ENCODE data around the gene NDUFS4. TPM values are rescaled to one million over a fixed set of nuclear protein-coding genes. Genes with fewer than 3 reads are reported as not detected.
"Not testable (repeated sequence)": the region's sequence is repeated elsewhere in the genome, so short reads cannot be mapped to it uniquely, and the experiment has no call there.

Gene NDUFS4
- polyA plus RNA-seq, 3 donors, result 127 to 151 (median 145) TPM

DNA sequence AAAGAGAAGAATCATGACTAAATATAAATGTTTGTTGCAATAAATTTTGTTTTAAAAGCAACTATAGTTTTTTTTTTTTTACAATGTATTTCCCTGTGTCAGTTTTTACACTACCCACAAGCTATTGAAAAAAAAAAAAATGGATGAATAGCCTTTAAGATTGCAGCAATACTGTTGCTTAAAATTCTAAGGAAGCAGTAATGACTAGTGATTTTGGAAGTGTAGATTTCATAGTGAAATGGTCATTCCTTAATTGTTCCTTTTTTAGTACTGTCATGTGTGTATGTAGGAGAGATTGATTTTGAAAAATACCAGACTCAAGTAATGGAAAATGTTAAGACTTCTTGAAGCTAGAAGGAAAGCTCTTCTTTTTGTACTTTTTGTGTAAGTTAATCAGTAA lies 53.1 kb downstream of the NDUFS4 start:
- no peak for DNase-seq (ENCODE audit: extremely low read depth in 1 of 11, low read depth in 9 of 11, low spot score in 4 of 11)

DNA sequence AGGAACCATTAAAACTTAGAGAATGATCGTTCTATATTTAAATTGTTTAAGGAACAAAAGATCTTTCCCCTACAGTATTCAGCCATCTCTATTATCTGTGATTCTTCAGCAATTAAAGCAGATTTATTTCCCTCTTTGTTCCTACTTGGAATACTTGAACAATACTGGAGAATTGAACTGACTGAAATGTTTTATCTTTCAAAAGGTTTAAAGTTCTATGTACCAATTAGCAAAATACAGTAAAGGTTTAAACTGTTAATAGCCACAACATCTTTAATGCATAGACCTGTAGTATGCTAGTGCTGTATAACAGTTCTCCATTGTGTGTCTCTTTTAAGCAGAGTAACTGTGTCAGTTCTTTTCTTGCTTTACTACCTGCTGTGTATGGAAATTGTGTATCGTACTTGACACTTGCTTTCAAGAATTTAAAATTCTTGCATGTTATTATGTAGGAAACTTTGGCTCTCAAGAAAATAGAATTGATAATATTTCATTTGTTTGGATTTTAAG lies 54.0 kb downstream of the NDUFS4 start:
- DNase-seq (ENCODE audit: extremely low read depth in 1 of 11, low read depth in 9 of 11, low spot score in 4 of 11), result no peak

DNA sequence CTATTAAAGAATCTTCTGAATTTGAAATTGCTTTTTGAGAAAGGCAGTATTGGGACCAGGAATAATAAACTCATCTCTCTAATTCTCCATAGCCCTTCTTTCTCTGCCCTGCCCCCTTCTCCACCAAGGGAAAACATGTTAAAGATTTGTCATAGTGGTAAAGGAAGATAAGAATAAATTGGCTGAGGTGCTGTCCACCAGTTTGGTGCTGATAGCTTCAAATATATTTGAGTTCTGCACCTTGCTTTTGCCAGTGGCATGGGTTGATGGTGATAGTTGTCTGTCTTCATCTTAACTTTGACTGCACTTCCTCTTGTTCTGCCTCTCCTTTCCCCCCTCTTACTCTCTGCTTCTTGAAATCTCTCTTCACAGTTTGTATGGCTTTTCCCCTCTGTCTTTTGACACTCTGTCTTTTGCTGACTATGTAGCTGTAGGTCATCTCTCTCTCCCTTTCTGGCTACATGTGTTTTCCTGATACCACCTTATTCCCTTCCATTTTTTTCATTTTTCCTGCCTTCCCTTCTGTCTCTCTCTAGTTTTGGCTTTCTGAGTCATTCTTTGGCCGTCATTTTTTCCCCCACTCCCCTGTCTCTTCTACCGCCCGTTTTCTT lies 56.6 kb downstream of the NDUFS4 start:
- DNase-seq (ENCODE audit: extremely low read depth in 1 of 11, low read depth in 9 of 11, low spot score in 4 of 11), result no peak

DNA sequence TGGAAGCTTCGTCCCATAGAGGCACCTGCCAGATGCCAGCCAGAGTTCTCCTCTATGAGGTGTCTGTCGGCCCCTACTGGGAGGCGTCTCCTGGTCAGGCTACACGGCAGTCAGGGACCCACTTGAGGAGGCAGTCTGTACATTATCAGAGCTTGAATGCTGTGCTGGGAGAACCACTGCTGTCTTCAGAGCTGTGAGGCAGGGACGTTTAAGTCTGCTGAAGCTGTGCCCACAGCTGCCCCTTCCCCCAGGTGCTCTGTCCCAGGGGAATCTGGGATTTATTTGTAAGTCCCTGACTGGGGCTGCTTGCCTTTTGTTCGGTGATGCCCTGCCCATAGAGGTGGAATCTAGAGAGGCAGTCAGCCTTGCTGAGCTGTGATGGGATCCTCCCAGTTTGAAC lies 70.8 kb downstream of the NDUFS4 start:
- DNase-seq (ENCODE audit: extremely low read depth in 1 of 11, low read depth in 9 of 11, low spot score in 4 of 11), result no peak

DNA sequence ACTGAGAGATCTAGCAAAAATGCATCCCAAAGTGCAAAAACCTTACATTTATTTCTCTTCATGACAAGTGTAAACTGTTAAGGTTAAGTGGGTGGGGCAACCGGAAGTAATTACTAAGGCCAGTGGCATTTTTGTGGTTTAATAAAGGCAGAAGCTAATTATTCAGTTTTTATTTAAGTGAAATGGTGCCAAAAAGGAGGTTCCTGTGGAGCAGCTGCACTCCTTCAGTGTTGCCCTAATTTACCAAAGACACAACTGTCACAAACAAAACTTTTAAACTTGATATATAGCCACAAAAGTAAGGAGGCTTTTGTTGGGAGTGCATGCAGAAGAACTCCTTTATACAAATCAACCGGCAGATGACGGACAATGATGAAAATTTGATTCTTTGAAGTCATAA lies 81.6 kb downstream of the NDUFS4 start:
- DNase-seq (ENCODE audit: extremely low read depth in 1 of 11, low read depth in 9 of 11, low spot score in 4 of 11), result peak in 10 of 11 donors; percentile 23 to 46 (median 32)

DNA sequence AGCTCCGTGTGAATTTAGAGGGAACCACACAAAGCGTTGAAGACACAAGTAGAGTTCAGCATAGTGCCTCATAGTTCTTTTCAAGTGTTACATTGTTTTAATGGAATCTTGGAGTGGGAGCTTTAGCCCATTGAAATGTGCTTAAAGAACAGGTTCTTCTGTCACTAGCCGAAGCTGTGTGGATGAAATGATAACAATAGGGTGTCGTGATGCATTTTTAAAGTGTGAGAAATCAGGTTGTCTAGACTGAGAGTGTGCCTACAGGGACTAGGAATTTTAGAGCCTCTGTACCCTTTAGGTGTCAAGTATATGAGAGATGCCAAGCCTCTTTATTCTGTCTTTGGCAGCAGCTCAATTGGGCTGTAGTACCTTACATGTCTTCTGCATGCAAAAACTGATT lies 83.0 kb downstream of the NDUFS4 start:
- no peak for DNase-seq (ENCODE audit: extremely low read depth in 1 of 11, low read depth in 9 of 11, low spot score in 4 of 11)

DNA sequence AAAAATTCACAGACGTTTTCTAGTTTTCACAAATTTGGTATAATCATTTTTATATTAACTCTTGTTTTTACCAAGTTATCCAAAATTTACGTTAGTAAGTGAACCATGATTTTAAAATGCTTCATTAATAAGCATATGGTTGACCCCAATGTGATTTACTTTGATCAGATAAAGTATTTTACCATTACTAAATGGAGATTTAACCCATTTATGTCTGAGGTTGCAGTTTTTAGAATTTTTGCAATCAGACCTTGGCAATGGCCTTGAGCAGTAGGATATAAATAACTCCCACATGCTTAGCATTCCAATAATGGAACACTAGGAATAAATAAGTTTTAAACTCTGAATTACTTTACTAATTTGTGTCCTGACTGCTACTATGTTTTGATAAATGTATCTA lies 84.6 kb downstream of the NDUFS4 start:
- no peak for DNase-seq (ENCODE audit: extremely low read depth in 1 of 11, low read depth in 9 of 11, low spot score in 4 of 11)

DNA sequence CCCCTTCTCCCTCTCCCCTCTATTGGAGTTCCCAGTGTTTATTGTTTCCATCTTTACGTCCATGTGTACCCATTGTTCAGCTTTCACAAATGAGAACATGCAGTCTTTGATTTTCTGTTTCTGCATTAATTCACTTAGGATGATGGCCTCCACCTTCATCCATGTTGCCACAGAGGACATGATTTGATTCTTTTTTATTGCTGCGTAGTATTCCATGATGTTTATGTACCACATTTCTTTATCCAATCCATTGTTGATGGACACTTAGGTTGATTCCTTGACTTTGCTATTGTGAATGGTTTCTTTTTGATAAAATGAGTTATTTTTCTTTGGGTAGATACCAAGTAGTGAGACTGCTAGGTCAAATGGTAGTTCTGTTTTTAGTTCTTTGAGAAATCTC lies 88.9 kb downstream of the NDUFS4 start:
- no peak for DNase-seq (ENCODE audit: extremely low read depth in 1 of 11, low read depth in 9 of 11, low spot score in 4 of 11)

DNA sequence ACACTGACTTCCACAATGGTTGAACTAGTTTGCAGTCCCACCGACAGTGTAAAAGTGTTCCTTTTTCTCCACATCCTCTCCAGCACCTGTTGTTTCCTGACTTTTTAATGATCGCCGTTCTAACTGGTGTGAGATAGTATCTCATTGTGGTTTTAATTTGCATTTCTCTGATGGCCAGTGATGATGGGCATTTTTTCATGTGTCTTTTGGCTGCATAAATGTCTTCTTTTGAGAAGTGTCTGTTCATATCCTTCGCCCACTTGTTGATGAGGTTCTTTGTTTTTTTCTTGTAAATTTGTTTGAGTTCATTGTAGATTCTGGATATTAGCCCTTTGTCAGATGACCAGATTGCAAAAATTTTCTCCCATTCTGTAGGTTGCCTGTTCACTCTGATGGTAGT lies 100.1 kb downstream of the NDUFS4 start:
- DNase-seq (ENCODE audit: extremely low read depth in 1 of 11, low read depth in 9 of 11, low spot score in 4 of 11), result not testable (repeated sequence)

DNA sequence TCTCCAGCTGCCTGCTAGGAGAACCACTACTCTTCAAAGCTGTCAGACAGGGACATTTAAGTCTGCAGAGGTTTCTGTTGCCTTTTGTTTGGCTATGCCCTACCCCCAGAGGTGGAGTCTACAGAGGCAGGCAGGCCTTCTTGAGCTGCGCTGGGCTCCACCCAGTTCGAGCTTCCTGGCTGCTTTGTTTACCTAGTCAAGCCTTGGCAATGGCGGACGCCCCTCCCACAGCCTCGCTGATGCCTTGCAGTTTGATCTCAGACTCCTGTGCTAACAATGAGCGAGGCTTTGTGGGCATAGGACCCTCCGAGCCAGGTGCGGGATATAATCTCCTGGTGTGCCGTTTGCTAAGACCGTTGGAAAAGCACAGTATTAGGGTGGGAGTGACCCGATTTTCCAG lies 104.9 kb downstream of the NDUFS4 start:
- not testable (repeated sequence) for DNase-seq (ENCODE audit: extremely low read depth in 1 of 11, low read depth in 9 of 11, low spot score in 4 of 11)

DNA sequence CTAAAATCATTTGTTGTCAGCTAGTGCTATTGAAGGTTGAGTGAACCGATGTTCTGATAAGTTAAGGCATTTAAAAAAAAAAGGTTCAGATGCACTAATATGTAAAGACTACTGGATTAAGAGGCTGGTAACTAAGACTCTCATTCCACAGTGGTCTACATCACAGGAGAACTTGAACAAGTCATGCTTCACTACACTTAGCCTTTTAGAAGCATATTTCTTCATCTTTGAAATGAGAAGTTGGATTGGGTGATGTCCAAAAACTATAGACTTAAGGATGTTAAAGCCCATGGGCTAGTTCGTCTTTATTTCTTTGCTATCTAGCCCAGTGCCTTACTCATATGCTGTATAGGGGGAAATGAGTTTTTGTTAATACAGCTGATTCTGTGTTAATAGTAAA lies 107.2 kb downstream of the NDUFS4 start:
- DNase-seq (ENCODE audit: extremely low read depth in 1 of 11, low read depth in 9 of 11, low spot score in 4 of 11), result no peak

DNA sequence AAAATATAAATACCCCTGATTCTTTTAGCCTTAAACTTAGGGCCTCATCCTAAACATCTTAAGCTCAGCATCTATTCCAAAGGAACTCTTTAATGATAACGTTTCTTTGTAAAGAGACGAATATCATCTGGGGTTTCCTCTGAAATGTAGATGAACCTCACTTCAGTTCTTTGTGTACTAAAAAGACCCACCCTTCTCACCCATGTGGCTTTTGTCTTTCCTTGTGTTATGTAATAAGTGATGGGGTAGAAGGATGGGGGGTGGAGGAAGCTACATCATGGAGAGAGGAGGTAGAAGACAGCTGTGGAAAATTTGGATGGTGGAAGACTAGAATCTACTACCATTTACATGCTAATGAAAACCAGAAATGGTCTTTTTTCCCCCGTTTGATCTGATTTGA lies 111.0 kb downstream of the NDUFS4 start:
- DNase-seq (ENCODE audit: extremely low read depth in 1 of 11, low read depth in 9 of 11, low spot score in 4 of 11), result no peak

DNA sequence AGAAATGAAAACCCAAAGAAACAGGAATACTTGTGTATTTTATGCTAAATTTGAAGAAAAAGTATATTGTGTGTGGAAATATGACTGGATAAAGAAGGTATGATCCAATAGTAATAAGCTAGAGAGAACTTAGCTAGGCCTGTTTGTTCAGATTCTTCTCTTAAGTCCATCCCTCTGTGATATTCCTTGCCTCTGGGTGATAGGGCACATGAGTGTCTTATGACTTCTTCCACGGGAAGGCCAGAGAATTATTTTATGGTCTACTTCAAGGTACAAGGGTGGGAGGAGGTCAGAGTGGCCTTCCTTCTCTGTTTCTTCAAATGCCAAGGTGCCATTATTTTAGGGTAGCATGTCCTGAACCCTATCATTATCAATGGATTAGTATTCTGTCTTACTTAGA lies 113.7 kb downstream of the NDUFS4 start:
- no peak for DNase-seq (ENCODE audit: extremely low read depth in 1 of 11, low read depth in 9 of 11, low spot score in 4 of 11)

DNA sequence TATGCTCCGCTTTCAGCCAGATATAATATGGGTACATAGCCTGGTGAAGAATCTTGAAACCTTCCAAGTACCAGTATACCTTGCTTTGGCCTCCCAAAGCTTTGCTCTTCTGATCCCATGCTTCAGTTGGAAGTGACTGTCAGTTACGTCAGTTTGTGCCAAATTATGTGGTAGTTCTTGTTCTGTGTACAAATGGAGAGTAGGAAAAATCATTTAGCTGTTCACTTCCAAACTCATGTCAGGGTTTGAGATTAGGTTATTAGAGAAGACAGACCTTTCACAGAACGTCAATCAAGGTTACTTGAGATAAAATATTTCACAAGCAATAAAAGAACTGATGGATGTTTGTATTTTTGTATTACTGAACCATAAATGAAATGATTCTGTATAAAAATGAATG lies 117.2 kb downstream of the NDUFS4 start:
- no peak for DNase-seq (ENCODE audit: extremely low read depth in 1 of 11, low read depth in 9 of 11, low spot score in 4 of 11)

DNA sequence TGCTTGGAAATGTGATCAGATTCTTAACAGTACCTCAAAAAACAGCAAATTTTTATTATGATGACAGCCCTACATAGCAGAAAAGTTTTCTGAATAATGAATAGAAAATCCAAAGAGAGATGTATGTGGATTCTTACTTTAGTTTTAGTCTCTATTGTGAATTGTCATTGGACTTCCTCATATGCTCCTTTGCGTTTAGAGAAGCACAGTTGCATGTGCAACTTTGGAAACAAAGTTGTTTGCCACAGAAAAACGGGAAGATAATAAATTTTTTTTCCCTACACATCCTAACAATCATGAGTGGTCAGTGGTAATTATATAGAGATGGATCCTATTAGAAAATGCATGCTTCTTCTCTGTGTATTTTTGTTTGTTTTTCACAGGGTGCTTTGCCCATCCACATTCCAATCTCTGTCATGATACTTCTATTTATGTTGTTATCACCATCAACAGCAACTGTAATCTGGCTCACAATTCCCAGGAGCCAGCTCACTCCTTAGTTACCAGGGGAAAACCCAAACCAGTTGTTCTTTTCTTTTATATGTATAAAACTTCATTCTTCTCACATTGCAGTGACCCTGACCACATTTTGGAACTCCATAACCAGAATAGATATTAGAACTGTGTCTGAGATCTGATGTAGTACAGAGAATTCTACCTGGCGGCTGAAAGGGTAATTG lies 118.7 kb downstream of the NDUFS4 start:
- DNase-seq (ENCODE audit: extremely low read depth in 1 of 11, low read depth in 9 of 11, low spot score in 4 of 11), result no peak

DNA sequence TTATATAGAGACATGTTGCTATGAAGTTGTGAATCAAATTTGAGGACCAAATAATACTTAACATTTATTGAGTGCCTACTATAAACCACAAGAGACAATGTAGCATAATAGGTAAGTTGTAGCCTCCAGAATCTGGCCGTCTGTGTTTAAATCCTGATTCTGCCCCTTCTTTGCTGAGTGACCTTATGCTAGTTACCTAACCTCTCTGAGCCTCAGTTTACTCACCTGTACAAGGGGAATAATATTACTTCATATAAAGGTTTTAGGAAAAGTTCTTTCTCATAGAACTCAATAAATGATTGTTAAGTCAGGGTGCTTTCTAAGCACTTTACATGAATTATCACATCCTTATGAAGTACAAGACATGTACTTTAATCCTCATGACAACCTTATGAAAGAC lies 120.6 kb downstream of the NDUFS4 start:
- DNase-seq (ENCODE audit: extremely low read depth in 1 of 11, low read depth in 9 of 11, low spot score in 4 of 11), result no peak

DNA sequence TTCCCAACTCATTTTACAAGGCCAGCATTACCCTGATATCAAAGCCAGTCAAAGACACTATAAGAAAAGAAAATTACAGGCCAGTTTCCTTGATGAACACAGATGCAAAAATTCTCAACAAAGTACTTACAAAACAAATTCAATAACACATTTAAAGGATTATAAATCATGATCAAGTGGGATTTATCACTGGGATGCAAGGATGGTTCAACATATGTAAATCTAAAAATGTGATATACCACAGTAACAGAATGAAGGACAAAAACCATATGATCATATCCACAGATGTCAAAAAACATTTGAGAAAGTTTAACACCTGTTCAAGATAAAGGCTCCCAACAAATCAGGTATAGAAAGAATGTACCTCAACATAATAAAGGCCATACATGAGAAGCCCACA lies 130.6 kb downstream of the NDUFS4 start:
- DNase-seq (ENCODE audit: extremely low read depth in 1 of 11, low read depth in 9 of 11, low spot score in 4 of 11), result no peak

DNA sequence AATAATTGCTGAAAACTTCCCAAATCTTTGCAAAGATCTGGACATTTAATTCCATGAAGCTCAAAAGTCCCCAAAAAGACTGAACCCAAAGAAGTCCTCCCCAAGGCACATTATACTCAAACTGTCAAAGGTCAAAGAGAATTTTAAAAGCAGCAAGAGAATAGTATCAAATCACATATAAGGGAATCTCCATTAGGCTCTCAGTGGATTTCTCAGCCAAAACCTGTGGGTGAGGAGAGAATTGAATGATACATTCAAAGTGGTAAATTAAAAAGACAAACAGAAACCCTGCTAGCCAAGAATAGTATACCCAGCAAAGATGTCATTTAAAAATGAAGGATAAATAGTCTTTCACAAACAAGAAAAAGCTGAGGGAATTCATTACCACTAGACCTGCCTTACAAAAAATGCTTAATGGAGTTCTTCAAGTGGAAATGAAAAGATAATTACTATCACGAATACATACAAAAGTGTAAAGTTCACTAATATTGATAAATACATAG lies 134.1 kb downstream of the NDUFS4 start:
- DNase-seq (ENCODE audit: extremely low read depth in 1 of 11, low read depth in 9 of 11, low spot score in 4 of 11), result no peak

DNA sequence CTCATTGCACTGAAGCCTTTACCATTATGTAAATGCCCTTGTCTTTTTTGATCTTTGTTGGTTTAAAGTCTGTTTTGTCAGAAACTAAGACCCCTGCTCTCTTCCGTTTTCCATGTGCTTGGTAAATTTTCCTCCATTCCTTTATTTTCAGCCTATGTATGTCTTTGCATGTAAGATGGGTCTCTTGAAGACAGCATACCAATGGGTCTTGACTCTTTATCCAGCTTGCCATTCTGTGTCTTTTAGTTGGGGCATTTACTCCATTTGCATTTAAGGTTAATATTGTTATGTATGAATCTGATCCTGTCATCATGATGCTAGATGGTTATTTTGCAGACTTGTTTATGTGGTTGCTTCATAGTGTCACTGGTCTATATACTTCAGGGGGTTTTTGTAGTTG lies 150.0 kb downstream of the NDUFS4 start:
- DNase-seq (ENCODE audit: extremely low read depth in 1 of 11, low read depth in 9 of 11, low spot score in 4 of 11), result not testable (repeated sequence)

DNA sequence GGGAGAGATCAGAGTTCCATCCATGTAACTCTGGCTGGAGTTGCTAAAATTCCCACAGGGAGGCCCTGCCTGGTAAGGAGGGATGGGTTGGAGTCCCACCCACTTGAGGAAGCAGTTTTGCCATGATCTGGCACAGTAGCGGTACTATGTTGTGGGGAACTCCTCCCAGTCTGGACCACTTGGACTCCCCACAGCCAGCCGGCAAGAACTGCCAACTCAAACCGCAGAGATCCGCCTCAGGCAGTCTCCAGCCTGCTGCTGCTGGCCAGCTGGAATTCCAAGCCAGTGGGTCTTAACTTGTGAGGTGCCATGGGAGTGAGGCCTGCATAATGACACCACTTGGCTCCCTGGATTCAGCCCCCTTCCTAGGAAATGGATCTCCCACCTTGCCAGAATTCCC lies 151.9 kb downstream of the NDUFS4 start:
- DNase-seq (ENCODE audit: extremely low read depth in 1 of 11, low read depth in 9 of 11, low spot score in 4 of 11), result no peak
